Prostate gland (tissue), 2 donors: ENCODE data around the gene PEMT. TPM values are rescaled to one million over a fixed set of nuclear protein-coding genes. Genes with fewer than 3 reads are reported as not detected.

Experiments used
- DNase-seq: peaks from one replicate; pipeline ENCODE4 v3.0.0-alpha.2; 2019; ENCODE audit warnings: low spot score
- H3K27ac ChIP-seq, 2 donors: fragments of 200-600 bp; sonication (generic); 2 replicates each; pipeline ENCODE4 v1.5.1; 2017 to 2019
- H3K27me3 ChIP-seq: fragments of 200-600 bp; sonication (generic); replicated peaks from 2 replicates; pipeline ENCODE4 v1.5.1; 2019; ENCODE audit not compliant: insufficient read depth
- H3K36me3 ChIP-seq, 2 donors: fragments of 200-600 bp; sonication (generic); 1 replicate in 1 of 2; 2 replicates in 1 of 2; pipeline versions ENCODE4 v1.5.1 to v1.8.1; 2017 to 2019
- H3K4me1 ChIP-seq: fragments of 200-600 bp; sonication (generic); replicated peaks from 2 replicates; pipeline ENCODE4 v1.5.1; 2019
- H3K4me3 ChIP-seq, 2 donors: fragments of 200-600 bp; sonication (generic); 2 replicates each; pipeline ENCODE4 v1.5.1; 2017 to 2019
- H3K9me3 ChIP-seq: fragments of 200-600 bp; sonication (generic); 2 replicates; pipeline ENCODE4 v1.5.1; 2017
- POLR2A ChIP-seq: fragments of 450-650 bp; IDR thresholded peaks from one replicate; pipeline ENCODE4 v1.6.1; 2016; ENCODE audit warnings: antibody characterized with exemption, mild to moderate bottlenecking
- POLR2AphosphoS5 ChIP-seq: sonication (generic); formaldehyde crosslinking; IDR thresholded peaks from one replicate; pipeline ENCODE4 v1.6.1; 2017; ENCODE audit warnings: antibody characterized with exemption
- WGBS: methylation state at CpG from one replicate; pipeline ENCODE4 v1.1.5; 2018; 5-methylcytosine and 5-hydroxymethylcytosine counted together
- intact Hi-C: fragments of 100-400 bp; cut with DNase I; formaldehyde crosslinking; loops from one replicate; pipeline ENCODE4 v1.14.2; 2022
- total RNA-seq, 2 donors: library from RNA; depleted of rRNA; stranded (reverse); fragments of >200 nt; gene quantifications; one replicate each; pipeline ENCODE4 v1.1.0, GENCODE V29; 2016
- TF ChIP-seq, protein P1 (sequence below), 4 experiments: fragments of 200-600 bp in 2 of 4; fragments of 450-650 bp in 2 of 4; sonication (generic) in 2 of 4; IDR thresholded peaks; 1 replicate in 3 of 4; 2 replicates in 1 of 4; pipeline ENCODE4 v1.5.1; 2016 to 2019; ENCODE audit warnings: antibody characterized with exemption in 4 of 4, mild to moderate bottlenecking in 2 of 4, moderate library complexity in 2 of 4

PEMT gene
- total RNA-seq, 2 donors from 2014 or later, result 67.0 to 145 TPM

- H3K27ac ChIP-seq, result no peak overlapping the region
- TF ChIP-seq POLR2A (no peak), POLR2AphosphoS5 (no peak)
- TF ChIP-seq, protein P1, sequence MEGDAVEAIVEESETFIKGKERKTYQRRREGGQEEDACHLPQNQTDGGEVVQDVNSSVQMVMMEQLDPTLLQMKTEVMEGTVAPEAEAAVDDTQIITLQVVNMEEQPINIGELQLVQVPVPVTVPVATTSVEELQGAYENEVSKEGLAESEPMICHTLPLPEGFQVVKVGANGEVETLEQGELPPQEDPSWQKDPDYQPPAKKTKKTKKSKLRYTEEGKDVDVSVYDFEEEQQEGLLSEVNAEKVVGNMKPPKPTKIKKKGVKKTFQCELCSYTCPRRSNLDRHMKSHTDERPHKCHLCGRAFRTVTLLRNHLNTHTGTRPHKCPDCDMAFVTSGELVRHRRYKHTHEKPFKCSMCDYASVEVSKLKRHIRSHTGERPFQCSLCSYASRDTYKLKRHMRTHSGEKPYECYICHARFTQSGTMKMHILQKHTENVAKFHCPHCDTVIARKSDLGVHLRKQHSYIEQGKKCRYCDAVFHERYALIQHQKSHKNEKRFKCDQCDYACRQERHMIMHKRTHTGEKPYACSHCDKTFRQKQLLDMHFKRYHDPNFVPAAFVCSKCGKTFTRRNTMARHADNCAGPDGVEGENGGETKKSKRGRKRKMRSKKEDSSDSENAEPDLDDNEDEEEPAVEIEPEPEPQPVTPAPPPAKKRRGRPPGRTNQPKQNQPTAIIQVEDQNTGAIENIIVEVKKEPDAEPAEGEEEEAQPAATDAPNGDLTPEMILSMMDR (IDR thresholded peaks at IDR 0.05), result no peak
These were observed 13.7 kb upstream of the PEMT start for GRCh38 chr17:17605083-17605728.

GRCh38 chr17:17603895-17604225 is 12.4 kb upstream of the PEMT start:
- no peak for DNase-seq
- H3K4me1 ChIP-seq, result no peaks in the 10 kb centered on the region
- no peaks in the 10 kb centered on the region for H3K36me3 ChIP-seq
- no peak overlapping the region for H3K4me3 ChIP-seq
- WGBS, result 93% methylated on average over 1 of the region's 1 CpG
- H3K9me3 ChIP-seq, result no peaks in the 10 kb centered on the region
- intact Hi-C loops, result no loop called here
- H3K27ac ChIP-seq, result no peak overlapping the region
- no peaks in the 10 kb centered on the region for H3K27me3 ChIP-seq
- no peak for TF ChIP-seq POLR2AphosphoS5
- TF ChIP-seq, protein P1 (IDR thresholded peaks at IDR 0.05), result no peak
- no peak for TF ChIP-seq POLR2A

More at GRCh38 chr17:17605083-17605728, 13.7 kb upstream of the PEMT start:
- H3K4me3 ChIP-seq, result no peak overlapping the region
- H3K4me1 ChIP-seq, result no peaks in the 10 kb centered on the region
- no peaks in the 10 kb centered on the region for H3K9me3 ChIP-seq
- no peaks in the 10 kb centered on the region for H3K27me3 ChIP-seq
- no peak for DNase-seq
- intact Hi-C loops, result no loop called here
- H3K36me3 ChIP-seq, result no peaks in the 10 kb centered on the region
- WGBS, result 86% methylated on average over 14 of the region's 14 CpGs

DNA sequence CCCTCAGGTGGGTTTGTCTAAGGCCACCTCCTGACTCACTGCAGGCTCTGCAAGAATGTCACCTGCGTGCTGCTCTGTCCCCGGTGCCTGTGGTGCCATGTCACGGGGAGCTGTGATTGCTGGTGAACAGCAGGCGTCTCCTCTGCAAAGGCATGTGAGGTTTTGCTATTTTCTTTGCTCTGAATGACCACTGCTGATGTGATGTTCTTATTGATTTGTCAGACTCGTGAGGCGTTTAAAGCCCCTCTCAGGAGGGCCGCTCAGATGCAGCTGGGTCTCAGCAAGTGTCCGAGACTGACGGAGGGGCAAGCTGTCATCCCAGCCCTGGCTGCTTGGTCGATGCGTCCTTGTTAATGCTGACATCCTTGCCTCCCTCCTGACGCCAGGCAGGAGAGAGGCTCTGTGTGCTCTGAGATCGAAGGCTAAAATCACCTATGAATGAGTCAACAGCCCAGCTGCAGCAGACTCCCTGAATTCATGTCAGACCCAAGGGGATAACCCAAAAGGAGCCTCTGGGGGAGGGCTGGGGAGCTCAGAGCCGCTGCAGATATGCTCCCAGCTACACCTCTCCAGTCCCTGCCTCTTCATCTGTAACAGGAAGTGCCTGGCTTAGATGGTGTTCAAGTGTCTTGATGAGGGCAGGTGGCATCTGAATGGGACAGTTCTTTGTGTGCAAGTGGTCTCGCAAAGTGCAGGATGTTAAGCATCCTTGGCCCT is 11.8 kb upstream of the PEMT start:
- no peak for DNase-seq
- intact Hi-C loops, result no loop called here
- WGBS, result 82% methylated on average over 15 of the region's 15 CpGs
- H3K27me3 ChIP-seq, result no peaks in the 10 kb centered on the region
- no peaks in the 10 kb centered on the region for H3K9me3 ChIP-seq
- H3K27ac ChIP-seq, result no peak overlapping the region
- no peak overlapping the region for H3K4me3 ChIP-seq
- no peaks in the 10 kb centered on the region for H3K4me1 ChIP-seq
- no peaks in the 10 kb centered on the region for H3K36me3 ChIP-seq
- TF ChIP-seq, protein P1 (IDR thresholded peaks at IDR 0.05), result no peak
- no peak for TF ChIP-seq POLR2AphosphoS5
- TF ChIP-seq POLR2A, result no peak

GRCh38 chr17:17599965-17600364 is 8.5 kb upstream of the PEMT start:
- no peak overlapping the region for H3K27ac ChIP-seq
- no peaks in the 10 kb centered on the region for H3K9me3 ChIP-seq
- no peaks in the 10 kb centered on the region for H3K4me1 ChIP-seq
- no peaks in the 10 kb centered on the region for H3K27me3 ChIP-seq
- no peak for DNase-seq
- intact Hi-C loops, result no loop called here
- no peaks in the 10 kb centered on the region for H3K36me3 ChIP-seq
- 95% methylated on average over 4 of the region's 4 CpGs for WGBS
- H3K4me3 ChIP-seq, result no peak overlapping the region
- TF ChIP-seq, protein P1 (IDR thresholded peaks at IDR 0.05), result no peak
- no peak for TF ChIP-seq POLR2AphosphoS5
- no peak for TF ChIP-seq POLR2A

DNA sequence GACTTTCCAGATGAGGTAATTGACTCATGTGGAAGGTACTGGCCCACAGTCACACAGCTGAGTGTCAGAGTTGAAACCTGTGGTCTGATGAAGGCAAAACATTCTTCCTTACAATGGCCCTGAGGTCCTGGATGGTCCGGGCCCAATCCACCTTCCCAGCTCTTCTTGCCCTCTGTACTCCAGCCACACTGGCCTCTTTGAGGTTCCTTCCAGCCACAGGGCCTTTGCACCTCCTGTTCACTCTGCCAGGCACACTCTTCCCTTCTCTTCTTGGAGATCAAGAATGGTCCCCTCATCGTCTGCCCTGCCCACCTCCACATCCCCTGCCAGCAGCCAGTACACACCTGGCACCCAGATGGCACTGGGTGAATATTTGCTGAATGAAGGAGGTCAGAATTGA is 6.5 kb upstream of the PEMT start:
- no peak for DNase-seq
- intact Hi-C loops, result no loop called here
- no peak overlapping the region for H3K4me3 ChIP-seq

More for the DNA sequence above, 6.5 kb upstream of the PEMT start:
- 91% methylated on average over 2 of the region's 2 CpGs for WGBS
- Histone ChIP-seq H3K4me1 (no peaks in the 10 kb centered on the region), H3K27me3 (no peaks in the 10 kb centered on the region), H3K36me3 (no peaks in the 10 kb centered on the region), H3K9me3 (no peaks in the 10 kb centered on the region), H3K27ac (no peak overlapping the region)
- TF ChIP-seq, protein P1 (IDR thresholded peaks at IDR 0.05), result no peak
- no peak for TF ChIP-seq POLR2A
- no peak for TF ChIP-seq POLR2AphosphoS5
